ENCODE measurements around the gene RBP4.

The RBP4 gene

GRCh38 chr10:93595378-93596161 lies 5.5 kb downstream of the RBP4 start:
- DNase-seq, result no peak

- DNase-seq, result no peak
Observed at GRCh38 chr10:93594518-93594917, 6.5 kb downstream of the RBP4 start.

- no peak for DNase-seq
Observed at GRCh38 chr10:93593749-93594148, 7.3 kb downstream of the RBP4 start.

GRCh38 chr10:93593254-93593653 lies 7.8 kb downstream of the RBP4 start:
- DNase-seq, result no peak

GRCh38 chr10:93591065-93591808 lies 9.8 kb downstream of the RBP4 start:
- no peak for DNase-seq

DNA sequence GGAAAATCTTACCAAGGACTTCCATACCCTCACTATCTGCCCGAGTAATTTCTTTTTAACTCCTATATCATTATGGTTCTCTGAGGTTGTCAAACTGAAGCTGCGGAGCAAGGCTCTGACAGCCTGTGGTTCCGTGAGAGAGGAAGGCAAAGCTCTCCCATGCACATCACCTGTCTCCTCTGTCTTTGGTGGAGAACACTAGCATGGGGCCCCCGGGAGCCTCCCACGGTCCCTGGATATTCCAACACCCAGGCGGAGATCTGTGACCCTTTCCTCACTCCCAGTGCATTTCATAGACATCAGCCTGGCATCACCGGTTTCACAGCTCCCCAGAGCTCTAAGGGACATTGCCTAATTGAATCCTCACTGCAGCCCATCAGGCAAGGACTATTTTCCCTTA lies 10.4 kb downstream of the RBP4 start:
- no peak for DNase-seq

- no peak for DNase-seq
Observed at GRCh38 chr10:93589648-93590562, 11.1 kb downstream of the RBP4 start.

DNA sequence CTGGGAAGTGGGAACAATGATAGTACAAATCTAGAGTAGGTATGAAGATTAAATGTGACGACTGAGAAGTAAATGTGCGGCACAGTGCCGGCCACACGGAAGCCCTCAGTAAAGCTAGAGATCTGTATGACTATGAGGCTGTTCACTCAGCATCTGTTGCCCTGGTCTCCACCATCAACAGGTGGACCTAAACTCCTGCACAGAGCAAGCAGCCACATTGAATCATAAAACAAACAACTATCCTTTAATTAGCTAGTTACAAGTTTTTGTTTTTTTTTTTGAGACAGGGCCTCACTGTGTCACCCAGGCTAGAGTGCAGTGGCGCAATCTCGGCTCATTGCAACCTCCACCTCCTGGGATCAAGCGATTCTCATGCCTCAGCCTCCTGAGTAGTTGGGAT lies 16.6 kb downstream of the RBP4 start:
- no peak for DNase-seq

DNA sequence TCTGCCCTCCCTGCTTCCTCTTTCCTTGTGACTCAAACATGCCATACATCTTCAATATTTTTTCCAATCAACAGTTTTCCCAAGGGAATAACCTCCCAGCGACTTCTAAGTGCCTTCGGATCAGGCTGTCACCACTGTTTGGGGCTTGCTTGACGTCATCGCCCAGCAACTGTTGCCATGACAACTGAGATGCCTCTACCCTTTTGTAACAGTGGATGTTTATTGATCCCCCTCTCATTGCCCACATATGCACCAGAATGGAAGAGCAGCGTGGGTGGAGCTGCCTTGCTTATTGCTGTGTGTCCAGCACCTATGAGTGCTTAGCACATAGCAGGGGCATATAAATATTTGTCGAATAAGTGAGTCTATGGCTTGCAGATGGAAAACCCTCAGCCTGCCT lies 20.2 kb downstream of the RBP4 start:
- DNase-seq, result no peak

- no peak for DNase-seq
Observed at GRCh38 chr10:93579985-93580711, 20.9 kb downstream of the RBP4 start.

GRCh38 chr10:93579089-93579488 lies 21.9 kb downstream of the RBP4 start:
- no peak for DNase-seq

DNA sequence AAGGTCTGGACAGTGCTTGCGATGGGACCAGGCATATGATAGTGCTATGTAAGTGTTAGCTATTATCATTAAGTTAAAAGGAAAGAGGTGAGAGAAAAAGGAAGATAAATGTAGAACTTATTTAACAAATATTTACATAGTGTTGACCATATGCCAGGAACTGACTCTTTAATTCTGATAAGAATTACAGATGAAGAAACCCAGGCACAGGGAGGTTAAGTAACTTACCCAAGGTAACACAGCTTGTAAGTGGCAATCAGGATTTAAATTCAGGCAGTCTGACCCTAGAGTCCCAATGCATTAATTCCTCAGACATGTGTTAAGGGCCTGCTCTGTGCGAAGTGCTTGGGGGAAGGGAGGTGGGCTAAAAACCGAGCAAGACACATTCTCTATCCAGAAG lies 23.5 kb downstream of the RBP4 start:
- DNase-seq, result no peak

- DNase-seq, result no peak
Observed at GRCh38 chr10:93576888-93577287, 24.1 kb downstream of the RBP4 start.

- no peak for DNase-seq
Observed at GRCh38 chr10:93573924-93574323, 27.1 kb downstream of the RBP4 start.

- peak; percentile 9 for DNase-seq
Observed at GRCh38 chr10:93573051-93573909, 27.8 kb downstream of the RBP4 start.

DNA sequence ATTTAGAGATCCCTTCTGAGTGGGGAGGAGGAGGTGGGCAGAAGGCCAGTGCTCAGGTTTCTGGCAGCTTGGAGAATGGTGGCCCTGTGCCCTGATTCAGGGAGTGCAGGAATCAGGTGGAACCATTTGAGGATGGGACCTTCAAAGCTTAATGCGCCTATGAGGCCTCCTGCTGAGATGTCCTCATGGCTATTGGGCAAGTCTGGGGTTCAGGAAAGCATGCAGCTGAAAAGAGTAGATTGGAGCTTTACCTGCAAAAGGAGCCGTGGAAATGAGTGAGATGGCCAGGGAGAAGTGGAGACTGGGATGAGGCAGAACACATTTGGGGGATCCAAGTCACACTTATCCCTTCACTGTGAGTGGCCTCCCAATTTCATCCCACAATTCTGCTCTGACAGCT lies 28.4 kb downstream of the RBP4 start:
- DNase-seq, result no peak

DNA sequence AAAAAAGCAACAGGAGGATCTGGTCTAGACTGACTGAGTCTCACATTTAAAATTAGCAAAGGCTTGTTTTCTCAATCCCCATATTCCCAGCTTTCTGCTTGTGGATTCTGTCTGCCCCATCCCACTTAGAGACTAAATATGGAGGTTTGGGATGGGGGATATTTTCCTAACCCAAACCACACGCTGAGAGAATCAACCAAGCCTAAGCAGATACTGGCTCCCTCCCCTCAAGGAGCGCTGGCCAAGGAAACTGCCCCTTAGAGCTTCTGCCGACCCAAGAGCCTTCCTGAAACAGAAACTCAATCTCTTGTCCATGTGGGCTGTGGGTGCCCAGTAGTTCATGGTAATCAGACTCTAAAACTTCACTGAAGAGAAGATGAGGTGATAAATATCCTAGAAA lies 30.7 kb downstream of the RBP4 start:
- no peak for DNase-seq

GRCh38 chr10:93568105-93568390 lies 33.0 kb downstream of the RBP4 start:
- DNase-seq, result no peak

DNA sequence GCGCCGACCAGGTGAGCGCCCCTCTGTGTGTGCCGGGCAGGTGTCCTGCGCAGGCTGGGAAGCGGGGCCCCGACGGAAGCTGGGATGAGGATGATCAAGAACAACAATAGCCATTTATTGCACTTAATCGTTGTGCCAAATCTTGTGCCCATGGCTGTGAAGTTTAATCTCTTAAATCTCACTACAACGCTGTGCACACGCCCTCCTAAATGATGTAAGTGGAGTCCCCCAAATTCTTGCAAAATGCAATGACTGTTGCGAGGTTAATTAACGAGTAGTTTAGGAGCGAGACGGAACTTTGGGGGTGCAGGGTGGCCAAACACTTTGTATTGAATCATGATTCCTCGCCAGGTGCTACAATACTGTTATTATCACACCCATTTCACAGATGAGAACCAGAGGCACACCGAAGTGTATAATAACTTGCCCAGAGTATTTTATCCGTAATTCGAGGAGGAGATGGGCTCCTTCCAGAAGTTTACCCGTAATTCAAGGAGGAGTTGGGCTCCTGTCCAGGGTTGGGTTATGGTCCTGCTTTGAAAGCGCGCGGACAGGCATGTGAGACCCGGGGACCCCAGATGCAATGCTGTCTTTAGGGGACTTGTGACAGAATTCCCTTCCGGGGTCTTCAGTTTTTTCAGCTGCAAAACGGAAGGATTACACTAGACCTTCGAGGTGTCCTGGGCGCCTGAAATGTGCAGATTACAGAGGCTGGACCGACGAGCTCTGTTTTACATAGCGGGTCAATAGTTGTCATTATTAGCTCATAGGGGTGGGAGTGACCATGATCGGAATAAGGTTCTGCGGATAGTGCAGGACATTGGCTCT lies 33.5 kb downstream of the RBP4 start:
- DNase-seq, result no peak

- DNase-seq, result no peak
Observed at GRCh38 chr10:93566435-93567276, 34.4 kb downstream of the RBP4 start, which contains the start of gene FFAR4. FFAR4 (plus strand) TSS chr10:93566665; CDS start chr10:93566721, 56 bp downstream.

Measured in KG1 (cell line).